PC-3 (cell line): ENCODE results near the gene TEKT5. TPM values are rescaled to one million over a fixed set of nuclear protein-coding genes. Genes with fewer than 3 reads are reported as not detected.

ENCODE experiments used
- ATAC-seq: fragments of 200-7000 bp; cut with Tn5 transposase; 2 replicates; pipeline ENCODE4 v1.9.1; 2020; ENCODE audit warnings: mild to moderate bottlenecking, moderate library complexity
- BruUV-seq: library from RNA; stranded (reverse); fragments of 400-500 nt; replicated peaks from 2 replicates; lab custom pipeline; 2021; lab: Mats Ljungman, UMichigan
- CTCF ChIA-PET: fragments of 300-600 bp; sonication (Branson Sonifier 250); formaldehyde crosslinking; loops from one replicate; lab custom pipeline; 2022; ENCODE audit warnings: antibody characterized with exemption; lab: Charles Lee
- POLR2A ChIA-PET: fragments of 300-600 bp; sonication (Branson Sonifier 250); formaldehyde crosslinking; loops from one replicate; lab custom pipeline; 2022; ENCODE audit warnings: antibody characterized with exemption; ENCODE audit not compliant: unreplicated experiment; lab: Charles Lee
- DNase-seq: peaks from one replicate; pipeline ENCODE4 v3.0.0-alpha.2; 2015
- H2AFZ ChIP-seq: fragments of 300-600 bp; sonication (generic); 2 replicates; pipeline ENCODE4 v1.6.0; 2016; ENCODE audit warnings: antibody characterized with exemption, low read length
- H3F3A ChIP-seq: fragments of 300-600 bp; sonication (generic); one replicate; pipeline ENCODE4 v1.6.0; 2017; ENCODE audit warnings: antibody characterized with exemption, low read length, control low read depth, mild to moderate bottlenecking; ENCODE audit not compliant: unreplicated experiment
- H3K27ac ChIP-seq: fragments of 300-600 bp; sonication (generic); 2 replicates; pipeline ENCODE4 v1.5.1; 2016; ENCODE audit warnings: mild to moderate bottlenecking, low read length
- H3K27me3 ChIP-seq: fragments of 300-600 bp; sonication (generic); 2 replicates; pipeline ENCODE4 v1.6.1; 2016; ENCODE audit warnings: low read length, mixed read lengths
- H3K36me3 ChIP-seq: fragments of 300-600 bp; sonication (generic); 2 replicates; pipeline ENCODE4 v1.6.1; 2016; ENCODE audit warnings: low read depth, mixed run types, low read length, mixed read lengths
- H3K4me1 ChIP-seq: fragments of 300-600 bp; sonication (generic); 2 replicates; pipeline ENCODE4 v1.5.1; 2016; ENCODE audit warnings: low read length; ENCODE audit not compliant: insufficient read depth
- H3K4me2 ChIP-seq: fragments of 300-600 bp; sonication (generic); 2 replicates; pipeline ENCODE4 v1.6.0; 2016; ENCODE audit warnings: low read length
- H3K4me3 ChIP-seq: fragments of 300-600 bp; sonication (generic); 2 replicates; pipeline ENCODE4 v1.5.1; 2016; ENCODE audit warnings: mild to moderate bottlenecking, low read length, mixed read lengths
- H3K79me2 ChIP-seq: fragments of 300-600 bp; sonication (generic); 2 replicates; pipeline ENCODE4 v1.6.1; 2017; ENCODE audit warnings: low read length, mixed read lengths
- H3K9ac ChIP-seq: fragments of 300-600 bp; sonication (generic); 2 replicates; pipeline ENCODE4 v1.6.0; 2016; ENCODE audit warnings: mild to moderate bottlenecking, low read length
- H3K9me2 ChIP-seq: fragments of 300-600 bp; sonication (generic); replicated peaks from 2 replicates; pipeline ENCODE4 v1.6.1; 2016; ENCODE audit warnings: mixed run types, low read length, mixed read lengths
- H3K9me3 ChIP-seq: fragments of 300-600 bp; sonication (generic); 2 replicates; pipeline ENCODE4 v1.6.1; 2016; ENCODE audit warnings: low read length, mixed read lengths
- H4K20me1 ChIP-seq: fragments of 300-600 bp; sonication (generic); 2 replicates; pipeline ENCODE4 v1.6.1; 2016; ENCODE audit warnings: low read length, mixed read lengths
- CTCF ChIP-seq: fragments of 300-600 bp; sonication (generic); conservative IDR thresholded peaks from 2 replicates; pipeline ENCODE4 v1.5.1; 2017; ENCODE audit warnings: antibody characterized with exemption, low read depth, mild to moderate bottlenecking, low read length
- EZH2 ChIP-seq: fragments of 300-600 bp; sonication (generic); IDR thresholded peaks from one replicate; pipeline ENCODE4 v1.6.1; 2017; ENCODE audit warnings: antibody characterized with exemption, mild to moderate bottlenecking, low read length; ENCODE audit not compliant: unreplicated experiment
- EZH2phosphoT487 ChIP-seq: fragments of 300-600 bp; sonication (generic); IDR thresholded peaks from 2 replicates; pipeline ENCODE4 v1.6.1; 2018; ENCODE audit warnings: mild to moderate bottlenecking, antibody characterized with exemption, low read length, borderline replicate concordance
- intact Hi-C: fragments of 100-400 bp; cut with micrococcal nuclease; formaldehyde crosslinking; loops from 2 replicates; pipeline ENCODE4 v1.9.0; 2023
- total RNA-seq: library from RNA; depleted of rRNA; stranded (reverse); fragments of >200 nt; gene quantifications from 2 replicates; pipeline ENCODE4 v1.2.3, GENCODE V29; 2014

Gene TEKT5
- total RNA-seq, 1 experiment from 2014 or later = not detected

GRCh38 chr16:10620120-10620519, 74.6 kb downstream of the TEKT5 start:
- POLR2A ChIA-PET = no interaction called here
- Histone ChIP-seq H3K9ac (no peak overlapping the region), H3K9me3 (no peaks in the 10 kb centered on the region), H2AFZ (no peak overlapping the region), H3K79me2 (no peaks in the 10 kb centered on the region), H3K4me2 (no peak overlapping the region), H4K20me1 (no peaks in the 10 kb centered on the region), H3F3A (no peaks in the 10 kb centered on the region), H3K4me1 (peaks cover 11% of the 10 kb centered on the region), H3K9me2 (no peaks in the 10 kb centered on the region), H3K36me3 (no peaks in the 10 kb centered on the region), H3K4me3 (no peak overlapping the region), H3K27me3 (no peaks in the 10 kb centered on the region), H3K27ac (no peak overlapping the region)
- CTCF ChIA-PET = no interaction called here
- ATAC-seq (no peak), DNase-seq (no peak)
- intact Hi-C loops = no loop called here
- TF ChIP-seq EZH2 (no peak), EZH2phosphoT487 (no peak), CTCF (no peak)
- BruUV-seq = no TSS peak

- no TSS peak for BruUV-seq
- no peak overlapping the region for H3K9ac ChIP-seq
- TF ChIP-seq EZH2phosphoT487 (no peak), EZH2 (no peak), CTCF (no peak)
- ATAC-seq (no peak), DNase-seq (no peak)
- H3K79me2 ChIP-seq = no peaks in the 10 kb centered on the region
- no peaks in the 10 kb centered on the region for H3F3A ChIP-seq
- no peak overlapping the region for H3K27ac ChIP-seq
- H3K9me2 ChIP-seq = no peaks in the 10 kb centered on the region
- intact Hi-C loops = no loop called here
- CTCF ChIA-PET = no interaction called here
- H3K4me2 ChIP-seq = no peak overlapping the region
- no peaks in the 10 kb centered on the region for H4K20me1 ChIP-seq
- no peaks in the 10 kb centered on the region for H3K9me3 ChIP-seq
- POLR2A ChIA-PET = no interaction called here
- H3K4me3 ChIP-seq = no peak overlapping the region
- H3K4me1 ChIP-seq = peaks cover 13% of the 10 kb centered on the region
- no peaks in the 10 kb centered on the region for H3K36me3 ChIP-seq
- H3K27me3 ChIP-seq = no peaks in the 10 kb centered on the region
- no peak overlapping the region for H2AFZ ChIP-seq
These were observed 75.4 kb downstream of the TEKT5 start for GRCh38 chr16:10619271-10619849.

GRCh38 chr16:10618710-10619209, 76.0 kb downstream of the TEKT5 start:
- Histone ChIP-seq H3F3A (no peaks in the 10 kb centered on the region), H3K9ac (no peak overlapping the region), H2AFZ (no peak overlapping the region), H3K4me1 (peaks cover 18% of the 10 kb centered on the region), H3K4me2 (no peak overlapping the region), H3K79me2 (no peaks in the 10 kb centered on the region), H3K27ac (no peak overlapping the region), H4K20me1 (no peaks in the 10 kb centered on the region), H3K4me3 (no peak overlapping the region), H3K9me2 (no peaks in the 10 kb centered on the region), H3K27me3 (no peaks in the 10 kb centered on the region), H3K9me3 (no peaks in the 10 kb centered on the region), H3K36me3 (no peaks in the 10 kb centered on the region)
- TF ChIP-seq EZH2phosphoT487 (no peak), CTCF (no peak), EZH2 (no peak)
- no peak for ATAC-seq
- no peak for DNase-seq
- intact Hi-C loops = no loop called here
- ChIA-PET POLR2A (no interaction called here), CTCF (no interaction called here)
- no TSS peak for BruUV-seq
